DOHH2 (cell line): ENCODE results near the gene KIAA0408.

Experiments used
- CTCF ChIP-seq: fragments of 200-600 bp; sonication (generic); IDR thresholded peaks from one replicate; pipeline ENCODE4 v1.5.1; 2014; ENCODE audit warnings: antibody characterized with exemption, mild to moderate bottlenecking, low read depth, low read length; ENCODE audit not compliant: poor library complexity, severe bottlenecking
- EZH2phosphoT487 ChIP-seq: fragments of 200-600 bp; sonication (generic); IDR thresholded peaks from 2 replicates; pipeline ENCODE4 v1.6.1; 2017; ENCODE audit warnings: borderline replicate concordance, mild to moderate bottlenecking, antibody characterized with exemption, low read length, moderate library complexity, mixed read lengths

DNA sequence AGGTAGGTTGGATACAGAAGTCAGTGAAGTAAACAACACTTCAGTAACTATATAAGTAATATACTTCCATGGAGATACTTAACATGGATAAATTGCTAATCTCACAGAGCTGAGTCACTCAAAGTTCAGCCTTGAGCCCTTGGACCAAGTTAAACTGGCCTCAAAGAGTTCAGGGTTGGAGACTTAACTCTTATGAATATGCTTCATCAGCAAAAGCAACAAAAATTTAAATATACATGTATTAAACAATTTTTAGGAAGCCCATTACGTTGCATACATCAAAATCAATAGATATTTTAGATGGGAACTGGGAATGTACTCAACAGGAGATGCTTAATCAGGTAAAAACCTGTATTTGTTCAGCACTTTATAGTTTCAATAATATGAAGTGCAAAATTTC lies 47.7 kb upstream of the KIAA0408 start:
- no peak for TF ChIP-seq CTCF
- TF ChIP-seq EZH2phosphoT487: no peak
